Stimulated activated CD8-positive, alpha-beta memory T cell treated with anti-CD3 and anti-CD28 coated beads, Interleukin-15, amount 100 ng/mL, for 48 hours (primary cell): ENCODE results near the gene CAMTA1.

Source experiments
- DNase-seq, 2 donors: peaks; one replicate each; pipeline ENCODE4 v3.0.0-alpha.2; 2020; ENCODE audit warnings: low read depth in 2 of 2

The CAMTA1 gene

GRCh38 chr1:6776895-6777294 is 8.4 kb upstream of the CAMTA1 start:
- no peak for DNase-seq

- DNase-seq = no peak
Measured at GRCh38 chr1:6777813-6778212, 7.4 kb upstream of the CAMTA1 start.

GRCh38 chr1:6779089-6779805 is 6.0 kb upstream of the CAMTA1 start:
- no peak for DNase-seq

GRCh38 chr1:6782151-6782550 is 3.1 kb upstream of the CAMTA1 start:
- no peak for DNase-seq

- DNase-seq = no peak
Measured at GRCh38 chr1:6783221-6783620, 2.0 kb upstream of the CAMTA1 start.

- DNase-seq = no peak
Measured at GRCh38 chr1:6783936-6784559, 1.2 kb upstream of the CAMTA1 start.

GRCh38 chr1:6784560-6785317 is 515 bp upstream of the CAMTA1 start:
- peak; percentile 98 to 99 for DNase-seq

GRCh38 chr1:6785728-6786505 is 663 bp downstream of the CAMTA1 start:
- peak; percentile 31 to 45 for DNase-seq

- no peak for DNase-seq
Measured at GRCh38 chr1:6788946-6789345, 3.7 kb downstream of the CAMTA1 start.

GRCh38 chr1:6790146-6790545 is 4.9 kb downstream of the CAMTA1 start:
- no peak for DNase-seq

- no peak for DNase-seq
Measured at GRCh38 chr1:6794164-6794563, 8.9 kb downstream of the CAMTA1 start.

GRCh38 chr1:6795203-6795602 is 9.9 kb downstream of the CAMTA1 start:
- no peak for DNase-seq

- no peak for DNase-seq
Measured at GRCh38 chr1:6795661-6796060, 10.4 kb downstream of the CAMTA1 start.

- no peak for DNase-seq
Measured at GRCh38 chr1:6796095-6796494, 10.8 kb downstream of the CAMTA1 start.

- no peak for DNase-seq
Measured at GRCh38 chr1:6799499-6799898, 14.2 kb downstream of the CAMTA1 start.

GRCh38 chr1:6800745-6801144 is 15.5 kb downstream of the CAMTA1 start:
- no peak for DNase-seq

- DNase-seq = no peak
Measured at GRCh38 chr1:6801199-6801598, 15.9 kb downstream of the CAMTA1 start.

- no peak for DNase-seq
Measured at GRCh38 chr1:6801966-6802365, 16.7 kb downstream of the CAMTA1 start.

- DNase-seq = no peak
Measured at GRCh38 chr1:6802454-6802853, 17.2 kb downstream of the CAMTA1 start.

- no peak for DNase-seq
Measured at GRCh38 chr1:6802893-6803292, 17.6 kb downstream of the CAMTA1 start.

- DNase-seq = no peak
Measured at GRCh38 chr1:6803357-6803756, 18.1 kb downstream of the CAMTA1 start.

- DNase-seq = no peak
Measured at GRCh38 chr1:6805004-6805416, 19.8 kb downstream of the CAMTA1 start.
